ENCODE results near the gene KIRREL3.

The KIRREL3 gene

GRCh38 chr11:127000291-127000968 lies at the start of gene KIRREL3:
Gene KIRREL3, minus strand, starts transcription at chr11:127000770.
- no peak for DNase-seq (ENCODE audit: low read depth)

- DNase-seq (ENCODE audit: low read depth): no peak
Measured at GRCh38 chr11:127050186-127050585, 49.6 kb upstream of the KIRREL3 start.

- no peak for DNase-seq (ENCODE audit: low read depth)
Measured at GRCh38 chr11:127049486-127049885, 48.9 kb upstream of the KIRREL3 start.

GRCh38 chr11:127044535-127044934 lies 44.0 kb upstream of the KIRREL3 start:
- no peak for DNase-seq (ENCODE audit: low read depth)

GRCh38 chr11:127042445-127042844 lies 41.9 kb upstream of the KIRREL3 start:
- DNase-seq (ENCODE audit: low read depth): peak; percentile 56

- DNase-seq (ENCODE audit: low read depth): no peak
Measured at GRCh38 chr11:127039591-127039990, 39.0 kb upstream of the KIRREL3 start.

GRCh38 chr11:127037596-127037995 lies 37.0 kb upstream of the KIRREL3 start:
- DNase-seq (ENCODE audit: low read depth): no peak

- no peak for DNase-seq (ENCODE audit: low read depth)
Measured at GRCh38 chr11:127037001-127037400, 36.4 kb upstream of the KIRREL3 start.

- DNase-seq (ENCODE audit: low read depth): no peak
Measured at GRCh38 chr11:127035824-127036223, 35.3 kb upstream of the KIRREL3 start.

- DNase-seq (ENCODE audit: low read depth): no peak
Measured at GRCh38 chr11:127034973-127035372, 34.4 kb upstream of the KIRREL3 start.

GRCh38 chr11:127028648-127029047 lies 28.1 kb upstream of the KIRREL3 start:
- no peak for DNase-seq (ENCODE audit: low read depth)

GRCh38 chr11:127027789-127028188 lies 27.2 kb upstream of the KIRREL3 start:
- DNase-seq (ENCODE audit: low read depth): no peak

- DNase-seq (ENCODE audit: low read depth): no peak
Measured at GRCh38 chr11:127027000-127027399, 26.4 kb upstream of the KIRREL3 start.

GRCh38 chr11:127023991-127024390 lies 23.4 kb upstream of the KIRREL3 start:
- DNase-seq (ENCODE audit: low read depth): no peak

- DNase-seq (ENCODE audit: low read depth): no peak
Measured at GRCh38 chr11:127018683-127019279, 18.2 kb upstream of the KIRREL3 start.

- DNase-seq (ENCODE audit: low read depth): peak; percentile 70
Measured at GRCh38 chr11:127017482-127017881, 16.9 kb upstream of the KIRREL3 start.

GRCh38 chr11:127013550-127013949 lies 13.0 kb upstream of the KIRREL3 start:
- no peak for DNase-seq (ENCODE audit: low read depth)

- no peak for DNase-seq (ENCODE audit: low read depth)
Measured at GRCh38 chr11:127006311-127006710, 5.7 kb upstream of the KIRREL3 start.

- no peak for DNase-seq (ENCODE audit: low read depth)
Measured at GRCh38 chr11:127003260-127003981, 2.9 kb upstream of the KIRREL3 start.

GRCh38 chr11:127002669-127003259 lies 2.2 kb upstream of the KIRREL3 start:
- no peak for DNase-seq (ENCODE audit: low read depth)

- no peak for DNase-seq (ENCODE audit: low read depth)
Measured at GRCh38 chr11:127000981-127001380, 411 bp upstream of the KIRREL3 start.

- no peak for DNase-seq (ENCODE audit: low read depth)
Measured at GRCh38 chr11:126999366-126999765, 1.2 kb downstream of the KIRREL3 start.

GRCh38 chr11:126997641-126998040 lies 2.9 kb downstream of the KIRREL3 start:
- no peak for DNase-seq (ENCODE audit: low read depth)
